Trophoblast cell (in vitro differentiated cells and primary cell): Measurements from ENCODE around the gene CLEC4F.

ENCODE experiments used
- DNase-seq, 2 donors: peaks; one replicate each; pipeline ENCODE4 v3.0.0-alpha.2; 2016
- H2AFZ ChIP-seq: 2 replicates; pipeline ENCODE4 v1.6.1; 2013; ENCODE audit warnings: low read length, moderate library complexity, mild to moderate bottlenecking; ENCODE audit not compliant: insufficient read depth, poor library complexity
- H2AK5ac ChIP-seq: 2 replicates; pipeline ENCODE4 v1.6.1; 2013; ENCODE audit warnings: mild to moderate bottlenecking, low read length
- H2BK120ac ChIP-seq: 2 replicates; pipeline ENCODE4 v1.6.1; 2013; ENCODE audit warnings: low read length, mild to moderate bottlenecking, moderate library complexity; ENCODE audit not compliant: insufficient read depth, poor library complexity
- H2BK12ac ChIP-seq: 2 replicates; pipeline ENCODE4 v1.6.1; 2013; ENCODE audit warnings: mild to moderate bottlenecking, low read length, moderate library complexity
- H2BK5ac ChIP-seq: 2 replicates; pipeline ENCODE4 v1.6.1; 2013; ENCODE audit warnings: low read length, low read depth, moderate library complexity, mild to moderate bottlenecking; ENCODE audit not compliant: poor library complexity
- H3K14ac ChIP-seq: 2 replicates; pipeline ENCODE4 v1.6.1; 2013; ENCODE audit warnings: mild to moderate bottlenecking, low read length
- H3K18ac ChIP-seq: 2 replicates; pipeline ENCODE4 v1.6.1; 2013; ENCODE audit warnings: mild to moderate bottlenecking, low read length
- H3K23ac ChIP-seq: 2 replicates; pipeline ENCODE4 v1.6.1; 2013; ENCODE audit warnings: low read length
- H3K27ac ChIP-seq: 2 replicates; pipeline ENCODE4 v1.5.1; 2013; ENCODE audit warnings: low read depth, mild to moderate bottlenecking, inconsistent platforms, low read length, moderate library complexity
- H3K27me3 ChIP-seq: 2 replicates; pipeline ENCODE4 v1.6.1; 2013; ENCODE audit warnings: inconsistent platforms, mild to moderate bottlenecking, low read length, moderate library complexity; ENCODE audit not compliant: insufficient read depth
- H3K36me3 ChIP-seq, 2 experiments: 1 replicate in 1 of 2; 2 replicates in 1 of 2; pipeline ENCODE4 v1.6.1; 2013; ENCODE audit warnings: low read length in 2 of 2, mild to moderate bottlenecking in 2 of 2, moderate library complexity in 1 of 2; ENCODE audit not compliant: insufficient read depth in 2 of 2, control insufficient read depth in 1 of 2
- H3K4ac ChIP-seq: 2 replicates; pipeline ENCODE4 v1.6.1; 2013; ENCODE audit warnings: low read depth, mild to moderate bottlenecking, low read length, moderate library complexity
- H3K4me1 ChIP-seq, 2 experiments: 1 replicate in 1 of 2; 2 replicates in 1 of 2; pipeline ENCODE4 v1.6.1; 2013; ENCODE audit warnings: low read length in 2 of 2, mild to moderate bottlenecking in 2 of 2, moderate library complexity in 1 of 2; ENCODE audit not compliant: insufficient read depth in 2 of 2, control insufficient read depth in 1 of 2
- H3K4me2 ChIP-seq: 2 replicates; pipeline ENCODE4 v1.6.1; 2013; ENCODE audit warnings: inconsistent platforms, mild to moderate bottlenecking, low read length, moderate library complexity
- H3K4me3 ChIP-seq: 2 replicates; pipeline ENCODE4 v1.5.1; 2013; ENCODE audit warnings: mild to moderate bottlenecking, low read depth, low read length, inconsistent platforms
- H3K79me1 ChIP-seq: one replicate; pipeline ENCODE4 v1.6.1; 2013; ENCODE audit warnings: low read length
- H3K79me2 ChIP-seq: 2 replicates; pipeline ENCODE4 v1.6.1; 2013; ENCODE audit warnings: low read length, mild to moderate bottlenecking; ENCODE audit not compliant: control insufficient read depth, insufficient read depth, poor library complexity
- H3K9ac ChIP-seq: 2 replicates; pipeline ENCODE4 v1.6.1; 2013; ENCODE audit warnings: mild to moderate bottlenecking, low read length
- H3K9me3 ChIP-seq: 2 replicates; pipeline ENCODE4 v1.6.1; 2013; ENCODE audit warnings: low read depth, mild to moderate bottlenecking, control low read depth, inconsistent platforms, low read length; ENCODE audit not compliant: insufficient read depth
- H4K12ac ChIP-seq: 2 replicates; pipeline ENCODE4 v1.6.1; 2013; ENCODE audit warnings: low read depth, mild to moderate bottlenecking, low read length, moderate library complexity
- H4K8ac ChIP-seq: 2 replicates; pipeline ENCODE4 v1.6.1; 2013; ENCODE audit warnings: low read depth, mild to moderate bottlenecking, low read length, moderate library complexity
- H4K91ac ChIP-seq: one replicate; pipeline ENCODE4 v1.6.1; 2013; ENCODE audit warnings: low read depth, mild to moderate bottlenecking, low read length, moderate library complexity
- WGBS: extraction: QIAGEN DNeasy Blood & Tissue Kit; methylation state at CpG from one replicate; pipeline ENCODE4 v1.1.7; 2013; ENCODE audit warnings: missing lambda C conversion rate; ENCODE audit not compliant: insufficient read length, insufficient coverage; ENCODE audit errors: extremely low coverage; 5-methylcytosine and 5-hydroxymethylcytosine counted together

Gene CLEC4F

DNA sequence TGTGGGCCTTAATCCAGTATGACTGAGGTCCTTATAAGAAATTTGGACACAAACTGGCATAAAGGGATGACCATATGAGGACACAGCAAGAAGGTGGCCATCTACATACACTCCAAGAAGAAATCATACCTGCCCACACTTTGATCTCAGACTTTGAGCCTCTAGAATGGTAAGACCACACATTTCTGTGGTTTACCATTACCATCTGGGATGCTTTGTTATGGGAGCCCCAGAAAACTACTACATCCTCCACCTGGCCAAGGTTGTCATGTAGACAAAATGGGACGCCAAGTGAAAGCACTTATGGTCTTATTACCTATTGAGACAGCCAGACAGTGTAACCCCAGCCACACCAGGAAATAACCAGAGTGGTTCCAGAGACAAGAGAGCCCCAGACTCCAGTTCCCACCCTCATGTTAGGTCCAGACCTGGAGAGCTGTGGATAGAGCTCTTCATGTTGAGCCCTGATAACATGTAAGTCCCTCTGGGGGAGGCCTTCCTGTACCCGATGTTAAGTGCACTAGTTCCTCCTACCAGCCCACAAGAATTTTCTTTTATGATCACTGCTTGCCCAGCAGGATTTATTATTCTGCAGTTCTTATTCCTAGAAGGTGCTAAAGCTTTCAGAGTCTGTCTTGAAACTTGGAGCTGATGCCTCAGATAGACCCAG, 47.8 kb downstream of the CLEC4F start:
- Histone ChIP-seq H3K36me3 (no peaks in the 10 kb centered on the region), H3K27ac (no peak overlapping the region), H3K9ac (no peak overlapping the region), H2BK12ac (no peak overlapping the region), H2BK5ac (no peak overlapping the region), H2AFZ (no peak overlapping the region), H3K18ac (no peak overlapping the region), H4K91ac (no peak overlapping the region), H3K9me3 (no peaks in the 10 kb centered on the region), H2AK5ac (no peak overlapping the region), H3K4me2 (no peak overlapping the region), H4K8ac (no peak overlapping the region), H3K14ac (no peak overlapping the region), H3K27me3 (peaks cover 7% of the 10 kb centered on the region), H4K12ac (no peak overlapping the region), H3K4me1 (peaks cover 2 to 4% of the 10 kb centered on the region in 2 experiments), H2BK120ac (no peak overlapping the region), H3K4ac (no peak overlapping the region), H3K79me2 (no peaks in the 10 kb centered on the region), H3K4me3 (no peak overlapping the region), H3K79me1 (no peaks in the 10 kb centered on the region), H3K23ac (no peak overlapping the region)
- WGBS: no CpG with 5 or more reads among the region's 2 CpGs
- no peak for DNase-seq

DNA sequence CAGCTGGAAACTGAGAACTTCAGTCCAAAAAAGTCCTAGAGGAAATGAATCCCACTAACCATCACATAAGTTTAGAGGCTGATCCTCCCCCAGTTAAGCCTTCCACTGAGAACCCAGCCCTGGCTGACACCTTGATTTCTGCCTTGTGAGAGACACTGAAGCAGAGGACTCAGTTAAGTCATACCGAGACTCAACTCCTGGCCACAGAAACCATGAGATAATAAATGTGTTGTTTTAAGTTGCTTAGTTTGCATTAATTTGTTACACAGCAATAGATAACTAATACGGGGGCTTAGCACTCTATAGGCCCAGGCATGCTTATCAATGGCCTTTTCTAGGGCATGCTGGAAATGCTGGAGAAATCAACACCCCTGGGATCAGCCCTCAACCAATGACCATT, 49.0 kb downstream of the CLEC4F start:
- peak overlapping the region; percentile 6 for H2AFZ ChIP-seq
- no peak overlapping the region for H3K14ac ChIP-seq
- H3K4me2 ChIP-seq: no peak overlapping the region
- no CpG with 5 or more reads among the region's 2 CpGs for WGBS
- H2AK5ac ChIP-seq: no peak overlapping the region
- no peak overlapping the region for H3K4me3 ChIP-seq
- H3K18ac ChIP-seq: no peak overlapping the region
- no peaks in the 10 kb centered on the region for H3K79me1 ChIP-seq
- no peaks in the 10 kb centered on the region for H3K36me3 ChIP-seq
- H3K27me3 ChIP-seq: peaks cover 18% of the 10 kb centered on the region
- no peaks in the 10 kb centered on the region for H3K9me3 ChIP-seq
- peaks cover 8 to 11% of the 10 kb centered on the region in 2 experiments for H3K4me1 ChIP-seq
- no peak overlapping the region for H4K12ac ChIP-seq
- no peak overlapping the region for H4K8ac ChIP-seq
- no peak overlapping the region for H3K27ac ChIP-seq
- no peak overlapping the region for H2BK12ac ChIP-seq
- no peak overlapping the region for H3K4ac ChIP-seq
- H3K9ac ChIP-seq: no peak overlapping the region
- H3K79me2 ChIP-seq: no peaks in the 10 kb centered on the region
- DNase-seq: no peak
- H3K23ac ChIP-seq: no peak overlapping the region
- H2BK120ac ChIP-seq: no peak overlapping the region
- no peak overlapping the region for H2BK5ac ChIP-seq
- H4K91ac ChIP-seq: no peak overlapping the region

DNA sequence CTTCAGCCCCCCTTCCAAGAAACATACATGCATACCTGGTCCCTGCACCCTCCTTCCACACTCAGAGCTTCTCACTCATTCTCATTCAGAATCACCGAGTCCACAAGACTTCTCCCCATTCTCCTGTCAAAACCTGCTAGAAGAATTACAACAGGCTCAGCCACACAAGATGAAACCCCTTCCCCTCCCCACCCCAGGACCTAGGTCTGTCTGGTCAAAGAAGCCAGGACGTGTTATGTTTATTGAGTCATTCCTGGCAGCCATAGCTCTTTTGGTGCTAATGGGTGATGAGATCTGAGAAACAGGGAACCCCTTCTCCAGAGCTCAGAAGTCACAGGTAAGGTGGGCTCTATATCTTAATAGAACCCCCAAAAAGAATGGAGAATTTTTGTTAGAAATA, 50.9 kb downstream of the CLEC4F start:
- Histone ChIP-seq H2AFZ (no peak overlapping the region), H3K23ac (no peak overlapping the region), H2AK5ac (no peak overlapping the region), H2BK120ac (no peak overlapping the region), H3K27ac (no peak overlapping the region), H3K36me3 (no peaks in the 10 kb centered on the region), H3K18ac (no peak overlapping the region), H3K14ac (no peak overlapping the region), H3K27me3 (peaks cover 19% of the 10 kb centered on the region), H3K4ac (no peak overlapping the region), H3K4me1 (peaks cover 8 to 11% of the 10 kb centered on the region in 2 experiments), H3K79me1 (no peaks in the 10 kb centered on the region), H3K4me2 (no peak overlapping the region), H2BK5ac (no peak overlapping the region), H2BK12ac (no peak overlapping the region), H4K12ac (no peak overlapping the region), H3K79me2 (no peaks in the 10 kb centered on the region), H3K4me3 (no peak overlapping the region), H4K91ac (no peak overlapping the region), H3K9me3 (no peaks in the 10 kb centered on the region), H4K8ac (no peak overlapping the region), H3K9ac (no peak overlapping the region)
- DNase-seq: no peak
- WGBS: no CpG with 5 or more reads among the region's 2 CpGs

DNA sequence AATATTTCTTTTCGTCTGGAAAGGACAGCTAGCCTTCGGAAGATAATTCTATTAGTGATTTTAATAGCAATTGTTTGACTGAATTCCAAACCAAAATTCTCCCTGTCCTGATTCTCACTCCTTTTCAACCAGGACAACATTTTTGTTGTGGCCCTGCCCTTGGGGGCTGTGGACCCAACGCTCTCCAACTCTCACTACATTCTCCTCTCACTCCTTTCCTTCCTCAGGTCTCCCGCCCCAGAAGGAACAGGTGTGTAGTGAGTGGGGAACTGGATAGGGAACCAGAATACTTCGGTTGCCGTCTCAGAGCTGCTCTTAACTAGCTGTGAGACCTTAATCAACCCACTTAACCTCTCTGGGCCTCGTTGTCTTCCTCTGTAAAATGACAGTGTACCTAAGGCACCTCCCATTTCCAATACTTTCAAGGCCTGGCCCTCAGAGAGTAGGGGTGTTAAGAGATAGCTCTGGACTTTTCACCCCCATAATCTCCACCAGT, 51.8 kb downstream of the CLEC4F start:
- H3K79me1 ChIP-seq: no peaks in the 10 kb centered on the region
- no peak overlapping the region for H3K4ac ChIP-seq
- H3K14ac ChIP-seq: no peak overlapping the region
- H3K4me1 ChIP-seq: peaks cover 8 to 11% of the 10 kb centered on the region in 2 experiments
- no peak overlapping the region for H4K91ac ChIP-seq
- no peak overlapping the region for H2BK120ac ChIP-seq
- H3K27ac ChIP-seq: no peak overlapping the region
- no peak overlapping the region for H3K4me3 ChIP-seq
- peaks cover 19% of the 10 kb centered on the region for H3K27me3 ChIP-seq
- H2AK5ac ChIP-seq: no peak overlapping the region
- H2BK12ac ChIP-seq: no peak overlapping the region
- no peaks in the 10 kb centered on the region for H3K79me2 ChIP-seq
- no peaks in the 10 kb centered on the region for H3K36me3 ChIP-seq
- H3K23ac ChIP-seq: no peak overlapping the region
- no peak overlapping the region for H3K9ac ChIP-seq
- DNase-seq: no peak
- no peak overlapping the region for H4K12ac ChIP-seq
- H3K4me2 ChIP-seq: no peak overlapping the region
- no peak overlapping the region for H4K8ac ChIP-seq
- WGBS: no CpG with 5 or more reads among the region's 7 CpGs
- no peaks in the 10 kb centered on the region for H3K9me3 ChIP-seq
- no peak overlapping the region for H2BK5ac ChIP-seq
- no peak overlapping the region for H2AFZ ChIP-seq
- no peak overlapping the region for H3K18ac ChIP-seq
